Activated T-cell treated with anti-CD3 and anti-CD28 coated beads for 4 hours (primary cell): ENCODE results near the gene PDPN.

Source experiments
- DNase-seq: peaks from one replicate; pipeline ENCODE4 v3.0.0-alpha.2; 2020

The PDPN gene

DNA sequence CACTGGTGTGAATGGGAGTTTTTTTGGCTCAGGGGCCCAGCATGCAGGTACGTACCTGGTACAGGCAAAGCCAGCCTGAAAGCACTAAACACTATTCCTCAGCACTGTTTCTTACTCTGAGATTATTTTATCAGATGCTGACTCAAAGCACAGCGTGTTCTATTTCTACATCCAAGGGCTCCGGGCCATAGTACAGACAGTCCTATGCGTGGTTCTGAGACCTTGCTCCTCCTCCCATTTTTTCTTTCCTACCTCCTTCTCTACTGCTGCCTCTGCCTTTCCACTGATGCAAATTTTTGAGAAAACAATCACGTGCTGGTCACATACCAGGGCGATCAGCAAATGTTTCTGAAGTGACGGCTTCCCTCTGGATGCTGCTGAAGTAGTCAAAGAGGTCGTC, 36.3 kb downstream of the PDPN start:
- DNase-seq: no peak

DNA sequence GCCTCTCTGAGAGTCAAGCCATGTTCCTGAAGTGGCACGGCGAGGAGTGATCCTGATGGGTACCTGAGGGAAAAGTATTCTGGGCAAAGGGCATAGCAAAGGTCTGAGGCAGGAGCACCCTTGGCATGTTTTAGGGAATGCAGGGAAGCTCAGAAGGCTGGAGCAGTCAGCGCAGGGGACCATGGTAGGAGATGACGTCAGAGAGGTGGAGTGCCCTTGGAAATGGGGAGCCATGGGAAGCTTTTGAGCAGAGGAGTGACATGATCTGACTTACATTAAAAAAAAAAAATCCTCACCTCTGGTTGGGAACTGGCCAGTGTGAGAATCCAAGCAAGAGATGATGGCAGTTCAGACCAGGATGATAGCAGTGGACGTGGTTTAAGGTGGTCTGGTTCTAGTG, 37.2 kb downstream of the PDPN start:
- no peak for DNase-seq

DNA sequence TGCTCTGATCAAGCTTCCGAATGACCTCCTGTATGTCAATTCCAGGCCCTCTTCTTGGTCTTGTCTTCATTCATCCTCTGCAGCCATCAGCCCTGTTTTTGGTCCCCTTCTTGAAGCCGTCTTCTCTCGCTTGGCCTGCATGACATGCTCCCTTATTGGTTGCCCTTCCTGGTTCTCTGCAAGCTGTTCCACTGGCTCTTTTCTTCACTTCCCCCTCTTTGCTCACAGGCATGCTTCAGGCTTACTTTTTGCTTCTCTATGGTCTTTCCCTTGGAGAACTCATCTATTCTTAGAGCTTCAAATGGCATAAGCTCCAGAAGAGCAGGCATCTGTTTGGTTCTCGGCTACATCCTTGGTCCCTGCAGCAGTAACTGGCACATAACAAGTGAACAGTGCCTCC, 38.8 kb downstream of the PDPN start:
- no peak for DNase-seq

DNA sequence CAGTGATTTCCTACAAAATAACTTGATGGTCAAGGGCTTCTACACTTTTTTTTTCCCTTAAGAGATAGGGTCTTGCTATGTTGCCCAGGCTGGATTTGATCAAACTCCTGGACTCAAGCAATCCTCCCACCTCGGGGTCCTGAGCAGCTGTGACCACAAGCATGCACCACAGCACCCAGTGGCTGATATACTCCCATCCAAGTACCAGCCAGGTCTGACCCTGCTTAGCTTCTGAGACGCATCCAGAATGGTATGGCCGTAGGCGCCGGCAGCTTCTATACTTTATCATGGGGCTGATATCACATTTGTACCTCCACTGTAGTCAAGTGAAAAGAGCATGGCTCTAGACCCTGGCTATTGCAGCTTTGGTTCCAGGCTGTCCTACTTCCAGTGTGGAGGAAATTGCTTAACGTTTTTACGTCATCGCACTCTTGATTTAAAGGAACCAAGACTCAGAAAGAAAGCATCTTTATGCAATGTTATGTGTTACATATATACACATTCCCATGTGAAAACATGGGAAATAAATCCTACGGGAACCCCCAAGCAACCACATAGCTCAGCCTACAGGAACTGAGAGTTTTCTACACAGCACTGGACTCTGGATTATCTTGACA, 39.5 kb downstream of the PDPN start:
- no peak for DNase-seq

DNA sequence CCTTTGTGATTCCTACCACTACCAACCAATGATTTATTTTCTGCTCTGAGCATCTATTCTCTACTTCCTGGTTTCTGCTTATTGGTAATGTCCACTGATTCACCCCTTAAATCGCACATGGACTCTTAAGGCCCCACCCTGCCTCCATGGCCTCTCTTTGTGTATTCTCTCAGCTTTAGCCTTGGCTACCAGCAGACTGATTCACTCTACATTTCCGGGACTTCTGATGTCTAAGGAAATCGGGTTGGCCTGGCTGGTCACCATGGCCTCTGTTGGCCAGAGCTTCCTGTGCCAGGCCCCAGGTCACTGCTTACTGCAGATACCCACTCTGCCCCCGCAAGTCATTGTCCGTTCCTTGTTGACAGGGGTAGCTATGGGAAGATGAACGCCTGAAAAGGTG, 40.9 kb downstream of the PDPN start:
- no peak for DNase-seq

DNA sequence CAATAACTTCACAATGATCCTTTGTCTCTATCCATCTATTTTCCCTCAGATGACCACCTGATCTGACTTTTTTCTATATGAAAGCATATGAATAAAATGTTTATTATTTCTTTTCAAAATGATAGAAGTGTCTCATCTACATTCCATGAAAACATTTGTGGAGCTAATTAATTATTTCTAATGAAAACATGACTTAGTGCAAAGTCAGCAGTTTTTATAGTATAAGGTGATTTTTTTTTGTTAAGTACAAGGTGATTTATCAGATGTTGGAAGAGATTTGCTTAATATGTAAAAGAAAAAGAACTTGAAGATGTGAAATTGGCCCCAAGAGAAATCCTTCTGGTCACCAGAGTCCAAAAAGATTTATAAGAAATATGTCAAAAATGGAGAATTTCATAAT, 43.5 kb downstream of the PDPN start:
- DNase-seq: no peak

DNA sequence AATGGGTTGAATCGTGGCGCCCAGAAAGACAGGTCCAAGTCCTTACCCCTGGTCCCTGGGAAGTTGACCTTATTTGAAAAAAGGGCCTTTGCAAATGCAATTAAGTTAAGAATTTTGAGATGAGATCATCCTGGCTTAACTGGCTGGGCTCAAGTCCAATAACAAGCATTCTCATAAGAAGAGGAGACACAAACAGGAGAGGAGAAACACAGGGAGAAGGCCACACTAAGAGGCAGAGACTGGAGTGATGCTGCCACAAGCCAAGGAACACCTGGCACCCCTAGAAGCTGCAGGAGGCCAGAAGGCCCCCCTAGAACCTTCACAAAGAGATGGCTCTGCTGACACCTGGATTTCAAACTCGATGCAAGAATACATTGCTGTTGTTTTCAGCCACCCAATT, 44.6 kb downstream of the PDPN start:
- no peak for DNase-seq

DNA sequence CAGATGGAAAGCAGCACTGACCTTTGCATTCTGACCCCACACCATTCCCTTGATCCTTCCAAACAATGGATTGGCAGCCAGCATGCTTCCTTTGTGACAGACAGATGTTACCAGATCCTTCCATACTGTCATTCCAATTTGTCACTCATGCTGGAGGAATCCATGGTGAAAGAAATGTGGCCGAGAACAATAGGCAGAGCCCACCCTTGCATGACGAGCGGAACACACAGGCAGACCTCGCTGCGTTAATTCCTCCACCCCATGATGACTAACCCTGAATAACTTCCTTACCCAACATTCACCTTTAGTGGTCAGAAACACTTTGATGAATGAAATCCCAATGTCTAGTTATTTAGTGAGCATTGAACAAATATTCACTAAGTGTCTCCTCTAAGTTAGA, 45.1 kb downstream of the PDPN start:
- no peak for DNase-seq

DNA sequence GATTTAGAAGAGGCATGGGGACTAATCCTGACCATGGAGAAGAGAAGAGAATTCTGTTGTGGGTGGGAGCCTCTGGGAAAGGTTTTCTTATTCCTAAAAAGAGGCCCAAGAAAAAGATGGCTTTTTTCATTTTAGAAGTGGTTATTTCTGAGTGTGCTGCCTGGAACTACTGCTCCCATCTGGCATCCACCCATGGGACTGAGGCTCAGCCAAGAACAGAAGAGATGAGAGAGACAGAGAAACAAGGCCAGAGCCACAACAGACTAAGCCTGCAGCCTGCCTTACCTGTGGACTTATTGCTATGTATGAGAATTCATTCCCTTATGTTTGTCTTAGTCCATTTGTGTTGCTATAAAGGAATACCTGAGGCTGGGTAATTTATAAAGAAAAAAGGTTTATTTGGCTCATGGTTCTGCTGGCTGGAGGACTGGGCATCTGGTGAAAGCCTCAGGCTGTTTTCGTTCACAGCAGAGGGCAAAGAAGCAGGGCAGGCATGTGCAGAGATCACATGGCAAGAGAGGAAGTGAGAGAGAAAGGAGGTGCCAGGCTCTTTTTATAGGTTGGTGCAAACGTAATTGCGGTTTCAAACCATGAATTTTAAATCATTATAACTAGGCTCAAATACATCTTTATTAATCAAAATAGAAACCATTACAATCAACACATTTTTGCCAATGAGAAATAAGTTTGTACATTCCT, 58.8 kb downstream of the PDPN start:
- no peak for DNase-seq

DNA sequence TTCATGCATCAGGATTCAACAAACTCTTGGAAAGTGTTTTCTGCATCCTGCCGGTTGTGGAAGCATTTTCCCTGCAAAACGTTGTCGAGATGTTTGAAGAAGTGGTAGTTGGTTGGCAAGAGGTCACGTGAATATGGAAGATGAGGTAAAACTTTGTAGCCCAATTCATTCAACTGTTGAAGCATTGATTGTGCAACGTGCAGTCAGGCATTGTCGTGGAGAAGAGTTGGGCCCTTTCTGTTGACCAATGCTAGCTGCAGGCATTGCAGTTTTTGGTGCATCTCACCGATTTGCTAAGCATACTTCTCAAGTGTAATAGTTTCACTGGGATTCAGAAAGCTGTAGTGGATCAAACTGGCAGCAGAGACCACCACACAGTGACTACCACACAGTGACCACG, 59.4 kb downstream of the PDPN start:
- DNase-seq: no peak

DNA sequence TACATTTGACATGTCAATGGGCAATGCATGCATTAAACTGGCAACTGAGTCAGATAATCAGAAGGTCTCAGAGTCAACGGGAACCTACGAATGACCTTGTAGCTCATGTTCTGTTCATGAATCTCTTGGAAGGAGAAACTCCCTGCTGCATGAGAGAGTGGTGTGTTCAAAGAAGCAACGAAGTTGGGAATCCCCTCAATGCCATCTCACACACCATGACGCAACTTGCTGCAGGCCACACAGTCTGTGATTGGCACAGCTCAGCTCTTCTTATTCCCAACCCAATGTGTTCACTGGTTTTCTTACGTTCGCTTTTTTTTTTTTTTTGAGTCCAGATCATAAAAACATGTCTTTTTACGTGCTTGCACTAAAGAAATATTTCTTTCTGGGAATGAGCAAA, 62.9 kb downstream of the PDPN start:
- DNase-seq: no peak

DNA sequence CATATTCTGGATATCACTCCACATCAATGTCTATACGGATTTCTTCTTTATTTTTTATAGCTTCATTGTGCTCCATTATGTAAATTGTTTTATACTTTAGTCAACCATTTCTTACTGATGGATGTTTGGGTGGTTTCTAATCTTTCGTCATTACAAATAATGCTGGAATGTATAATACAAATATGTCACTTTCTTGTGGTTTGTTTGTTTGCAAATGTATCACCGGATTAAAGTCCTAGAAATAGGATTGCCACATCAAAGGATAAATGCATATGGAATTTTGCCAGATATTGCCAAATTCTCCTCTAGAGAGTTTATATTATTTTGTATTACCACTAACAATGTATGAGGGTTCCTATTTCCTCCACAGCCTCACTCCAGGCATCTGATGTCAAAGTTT, 67.6 kb downstream of the PDPN start:
- DNase-seq: no peak

DNA sequence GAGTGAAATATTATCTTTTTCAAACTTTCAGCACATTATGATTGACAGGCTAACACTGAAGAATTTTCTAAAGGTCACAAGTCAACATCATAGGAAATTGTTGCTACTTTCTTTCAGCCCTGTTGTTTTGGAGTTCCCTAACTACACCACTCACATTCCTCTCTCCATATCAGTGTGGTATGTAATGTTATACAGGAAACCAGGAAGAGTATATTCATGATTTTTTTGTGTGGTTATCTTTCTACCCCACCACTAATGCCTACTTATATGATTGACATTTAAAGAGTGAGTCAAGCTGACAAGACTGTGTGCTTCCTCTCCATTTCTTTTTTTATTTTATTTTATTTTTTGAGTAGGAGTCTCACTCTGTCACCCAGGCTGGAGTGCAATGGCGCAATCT, 68.6 kb downstream of the PDPN start:
- no peak for DNase-seq

DNA sequence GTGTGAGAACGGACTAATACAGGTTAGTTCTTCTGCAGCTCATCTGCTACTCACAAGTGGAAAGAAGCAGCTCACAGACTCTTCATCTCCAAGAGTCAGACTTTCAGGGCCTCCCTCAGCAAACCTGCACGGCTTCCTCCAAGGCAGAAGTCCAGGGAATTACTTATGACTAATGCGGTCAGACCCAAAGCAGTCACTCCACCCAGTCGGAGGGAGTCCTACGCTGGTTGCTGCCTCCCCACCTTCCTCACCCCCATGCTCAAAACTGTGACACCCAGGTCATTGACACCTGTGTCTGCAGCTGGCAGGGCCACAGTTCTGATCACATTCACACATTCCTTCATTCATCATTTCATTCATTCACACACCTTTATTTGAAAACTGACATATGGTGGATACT, 77.9 kb downstream of the PDPN start:
- DNase-seq: no peak

DNA sequence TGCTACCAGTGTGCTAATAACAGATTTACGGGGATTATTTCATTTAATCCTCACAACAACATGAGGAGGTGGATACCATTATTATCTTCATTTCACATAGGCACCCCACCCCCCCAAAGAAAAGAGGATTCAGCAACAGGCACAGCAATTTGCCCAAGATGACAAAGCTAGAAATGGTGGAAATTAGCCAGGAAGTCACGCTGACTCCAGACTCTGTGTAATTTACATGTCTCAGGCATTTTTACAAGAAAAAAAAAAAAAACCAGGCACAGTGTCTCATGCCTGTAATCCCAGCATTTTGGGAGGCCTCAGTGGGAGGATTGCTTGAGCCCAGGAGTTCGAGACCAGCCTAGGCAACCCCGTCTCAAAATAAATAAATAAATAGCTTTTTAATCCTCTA, 78.9 kb downstream of the PDPN start:
- no peak for DNase-seq

DNA sequence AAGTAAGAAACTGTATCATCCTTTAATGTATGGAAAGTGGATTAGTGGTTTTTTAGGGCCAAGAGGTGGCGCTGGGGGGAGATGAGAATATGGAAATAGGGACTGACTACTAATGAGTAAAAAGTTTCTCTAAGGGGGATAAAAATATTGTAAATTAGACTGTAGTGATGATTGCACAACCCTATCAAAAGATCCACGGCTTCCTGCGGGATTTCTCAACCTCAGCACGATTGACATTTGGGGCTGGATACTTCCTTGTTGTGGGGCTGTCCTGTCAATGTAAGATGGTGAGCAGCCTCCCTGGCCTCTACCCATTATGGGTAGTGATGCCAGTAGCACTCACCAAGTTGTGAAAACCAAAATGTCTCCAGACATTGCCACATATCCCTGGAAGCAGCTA, 80.3 kb downstream of the PDPN start:
- DNase-seq: no peak

DNA sequence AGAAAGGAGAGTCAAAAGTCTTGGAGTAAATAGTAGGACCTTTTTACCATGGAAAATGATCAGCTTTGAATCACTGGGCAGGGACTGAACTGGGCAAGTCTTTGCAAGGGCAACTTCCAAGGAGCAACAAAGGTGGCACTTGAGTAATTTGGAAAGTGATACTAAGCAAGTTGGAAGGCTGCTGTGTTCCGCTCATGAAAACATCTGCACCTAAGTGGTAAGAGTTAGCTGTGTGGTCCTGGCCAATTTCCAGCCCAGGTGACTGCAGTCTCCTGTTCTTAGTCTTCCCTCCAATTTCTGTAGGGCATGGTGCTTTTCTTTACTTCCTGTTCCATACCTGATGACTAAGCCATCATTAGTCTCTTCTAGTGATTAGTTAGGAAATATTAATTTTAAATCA, 80.8 kb downstream of the PDPN start:
- DNase-seq: no peak

DNA sequence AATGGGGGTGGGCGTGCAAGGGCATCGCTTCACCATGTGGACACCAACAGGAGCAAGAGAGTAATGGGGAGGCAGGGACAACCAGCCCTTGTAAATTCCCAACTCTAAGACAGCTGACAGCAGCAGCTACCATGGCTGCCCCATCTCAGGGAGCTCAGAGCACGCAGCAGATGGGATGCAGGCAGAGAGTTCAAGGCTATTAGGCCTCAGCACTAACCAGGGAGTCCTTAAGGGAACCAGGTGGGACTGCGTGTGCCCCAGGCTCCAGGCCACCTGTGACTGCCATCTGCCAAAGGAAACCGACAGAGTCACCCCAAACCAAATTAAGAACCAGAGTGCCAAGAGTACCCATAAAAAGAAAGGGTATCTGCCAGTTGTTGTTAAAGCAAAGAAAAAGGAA, 82.7 kb downstream of the PDPN start:
- DNase-seq: no peak
